Heart right ventricle (tissue), 16 donors: ENCODE measurements around the gene RXFP1. TPM values are rescaled to one million over a fixed set of nuclear protein-coding genes. Genes with fewer than 3 reads are reported as not detected.

Experiments used
- ATAC-seq, 8 donors: fragments of 200-7000 bp; cut with Tn5 transposase; one replicate each; pipeline ENCODE4 v1.9.1; 2020; ENCODE audit warnings: mild to moderate bottlenecking in 8 of 8, moderate library complexity in 8 of 8, moderate number of reproducible peaks in 1 of 8
- DNase-seq, 2 donors: peaks; one replicate each; pipeline ENCODE4 v3.0.0-alpha.2; 2020
- H3K27ac ChIP-seq, 10 donors: fragments of 200-600 bp; sonication (generic) in 2 of 10; one replicate each; pipeline versions ENCODE4 v1.5.0 to v1.8.0; 2020 to 2022; ENCODE audit warnings: mild to moderate bottlenecking in 3 of 10
- H3K27me3 ChIP-seq, 7 donors: fragments of 200-600 bp; one replicate each; pipeline ENCODE4 v1.8.0; 2021 to 2022; ENCODE audit warnings: mild to moderate bottlenecking in 2 of 7
- H3K36me3 ChIP-seq, 9 donors: fragments of 200-600 bp; sonication (generic) in 1 of 9; one replicate each; pipeline versions ENCODE4 v1.5.0 to v1.8.0; 2020 to 2022; ENCODE audit warnings: mild to moderate bottlenecking in 2 of 9
- H3K4me1 ChIP-seq, 9 donors: fragments of 200-600 bp; sonication (generic) in 1 of 9; one replicate each; pipeline versions ENCODE4 v1.5.0 to v1.8.0; 2020 to 2022; ENCODE audit warnings: mild to moderate bottlenecking in 4 of 9
- H3K4me3 ChIP-seq, 10 donors: fragments of 200-600 bp; sonication (generic) in 2 of 10; one replicate each; pipeline versions ENCODE4 v1.5.0 to v1.8.0; 2020 to 2022; ENCODE audit warnings: mild to moderate bottlenecking in 7 of 10, moderate library complexity in 2 of 10
- H3K9me3 ChIP-seq, 11 donors: fragments of 200-600 bp in 10 of 11; sonication (generic) in 2 of 11; one replicate each; pipeline versions ENCODE4 v1.5.0 to v1.8.0; 2013 to 2022; ENCODE audit warnings: mild to moderate bottlenecking in 2 of 11, control low read depth in 1 of 11, moderate library complexity in 1 of 11
- CTCF ChIP-seq, 9 donors: fragments of 200-600 bp; sonication (generic) in 2 of 9; IDR thresholded peaks; one replicate each; pipeline versions ENCODE4 v1.5.0 to v1.8.0; 2021 to 2022; ENCODE audit warnings: antibody characterized with exemption in 9 of 9, mild to moderate bottlenecking in 5 of 9, moderate library complexity in 1 of 9
- WGBS, 2 donors: extraction: QIAGEN DNeasy Blood & Tissue Kit; methylation state at CpG; one replicate each; pipeline ENCODE4 v1.1.7; 2013; ENCODE audit warnings: inconsistent platforms in 1 of 2; 5-methylcytosine and 5-hydroxymethylcytosine counted together
- intact Hi-C, 10 donors: fragments of 100-400 bp; cut with DNase I; formaldehyde crosslinking; loops; one replicate each; pipeline versions ENCODE4 v1.11.1 to v1.14.2; 2022
- polyA plus RNA-seq, 2 donors: library from polyadenylated mRNA; stranded (reverse); fragments of 200-250 nt; gene quantifications; one replicate each; pipeline ENCODE4 v1.2.3, GENCODE V29; 2013
- total RNA-seq, 10 donors: library from RNA; stranded (reverse); fragmentation: NEBNext Ultra II Directional in 3 of 10; extraction: Animal tissue kit (Norgen Biotek cat#: 25700) in 3 of 10; gene quantifications; one replicate each; pipeline versions ENCODE4 v1.2.1 to v1.2.4, GENCODE V29; 2021 to 2023
- donor health status: Arrhythmogenic right ventricular cardiomyopathy.
- donor health status: ischemic (EF 13 %, LVEDD 7.1; RV severe dilation, severe dysfunction).
- donor health status: healthy with polysubstance abuse.
- donor health status: DM: no; HTN: yes; CAD: no.
- donor health status: DM: no; HTN: no; CAD: no.
- donor health status: ischemic (EF 25% LVEDD 6.9; RV normal size, moderate dysfunction).
- donor health status: ischemic (EF 25% LVEDD 5.7; RV mildly dilated, moderate dysfunction).
- donor health status: healthy.
- donor health status: DM: yes; HTN: yes; CAD: no.
- donor health status: Ischemic cardiomyopathy.
- donor health status: ischemic (EF 35%, LVEDD 5.7; RV mildly dilated, moderate dysfunction).
- donor health status: nonischemic (EF 11% LVEDD 7.7; RV severe dilation, severe dysfunction).
- donor health status: DM: yes; HTN: yes; CAD: no.
- donor health status: PGD.
- donor health status: ischemic (EF 29% LVEDD 5.4; RV normal size, mild dysfunction).
- donor health status: nonischemic (EF 23%, LVEDD 6.1; RV moderate dilation, normal function).

The RXFP1 gene
- total and polyA plus RNA-seq, 12 donors: 0.07 to 0.16 TPM; not detected in 10

DNA sequence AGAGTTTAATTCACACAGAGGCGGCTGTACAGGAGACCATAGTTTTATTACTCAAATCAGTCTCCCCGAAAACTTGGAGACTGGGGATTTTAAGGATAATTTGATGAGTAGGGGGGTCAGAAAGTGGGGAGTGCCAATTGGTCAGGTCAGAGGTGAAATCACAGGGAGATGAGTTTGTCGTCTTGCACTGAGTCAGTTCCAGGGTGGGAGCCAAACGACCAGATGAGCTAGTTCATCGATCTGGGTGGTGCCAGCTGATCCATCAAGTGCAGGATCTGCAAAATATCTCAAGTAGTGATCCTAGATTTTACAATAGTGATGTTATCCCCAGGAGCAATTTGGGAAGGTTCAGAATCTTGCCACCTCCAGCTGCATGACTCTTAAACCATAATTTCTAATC is 154.4 kb downstream of the RXFP1 start:
- no peak for ATAC-seq

GRCh38 chr4:158678767-158679166 is 157.1 kb downstream of the RXFP1 start:
- peaks cover 0 to 48% (median 0%) of the 10 kb centered on the region in 9 donors for H3K36me3 ChIP-seq
- peaks cover 0 to 14% (median 6%) of the 10 kb centered on the region in 9 donors for H3K4me1 ChIP-seq
- no peak for DNase-seq
- 95 to 99% methylated on average over 2 of the region's 2 CpGs for WGBS, 2 donors
- no peaks in the 10 kb centered on the region for H3K27me3 ChIP-seq
- no peak for ATAC-seq
- H3K27ac ChIP-seq: no peak overlapping the region
- intact Hi-C loops: no loop called here
- TF ChIP-seq CTCF (IDR thresholded peaks at IDR 0.05): no peak
- H3K9me3 ChIP-seq: no peaks in the 10 kb centered on the region
- H3K4me3 ChIP-seq: no peak overlapping the region

More for the DNA sequence above, 154.4 kb downstream of the RXFP1 start:
- no peaks in the 10 kb centered on the region for H3K27me3 ChIP-seq
- DNase-seq: no peak
- H3K9me3 ChIP-seq: no peaks in the 10 kb centered on the region
- H3K36me3 ChIP-seq: peaks cover 0 to 21% (median 0%) of the 10 kb centered on the region in 9 donors
- intact Hi-C loops: no loop called here
- no peak overlapping the region for H3K27ac ChIP-seq
- H3K4me3 ChIP-seq: no peak overlapping the region
- H3K4me1 ChIP-seq: peaks cover 0 to 18% (median 16%) of the 10 kb centered on the region in 9 donors
- TF ChIP-seq CTCF (IDR thresholded peaks at IDR 0.05): no peak
- 76 to 81% methylated on average over 5 of the region's 5 CpGs for whole genome bisulfite sequencing, 2 donors

DNA sequence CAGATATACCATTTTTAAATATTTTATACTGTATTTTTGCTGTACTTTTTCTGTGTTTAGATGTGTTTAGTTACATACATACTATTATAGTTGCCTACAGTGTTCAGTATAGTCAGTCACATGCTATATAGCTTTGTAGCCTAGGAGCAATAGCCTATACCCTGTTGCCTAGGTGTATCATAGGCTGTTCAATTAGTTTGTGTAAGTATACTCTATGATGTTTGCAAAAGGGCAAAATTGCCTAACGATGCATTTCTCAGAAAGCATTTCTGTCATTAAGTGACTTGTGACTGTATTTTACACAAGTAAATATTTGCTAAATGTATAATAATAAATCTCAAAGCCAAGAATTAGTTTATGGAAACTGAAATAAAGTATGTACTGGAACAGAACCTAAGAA is 159.9 kb downstream of the RXFP1 start:
- intact Hi-C loops: no loop called here
- peaks cover 0 to 77% (median 20%) of the 10 kb centered on the region in 9 donors for H3K36me3 ChIP-seq
- WGBS, 2 donors: 96 to 98% methylated on average over 1 of the region's 1 CpG
- DNase-seq (no peak), ATAC-seq (peak in 1 of 8 donors; percentile 29)
- no peaks in the 10 kb centered on the region for H3K27me3 ChIP-seq
- TF ChIP-seq CTCF (IDR thresholded peaks at IDR 0.05): no peak
- H3K4me3 ChIP-seq: no peak overlapping the region
- H3K27ac ChIP-seq: no peak overlapping the region
- H3K4me1 ChIP-seq: peaks cover 0 to 8% (median 0%) of the 10 kb centered on the region in 9 donors
- no peaks in the 10 kb centered on the region for H3K9me3 ChIP-seq

DNA sequence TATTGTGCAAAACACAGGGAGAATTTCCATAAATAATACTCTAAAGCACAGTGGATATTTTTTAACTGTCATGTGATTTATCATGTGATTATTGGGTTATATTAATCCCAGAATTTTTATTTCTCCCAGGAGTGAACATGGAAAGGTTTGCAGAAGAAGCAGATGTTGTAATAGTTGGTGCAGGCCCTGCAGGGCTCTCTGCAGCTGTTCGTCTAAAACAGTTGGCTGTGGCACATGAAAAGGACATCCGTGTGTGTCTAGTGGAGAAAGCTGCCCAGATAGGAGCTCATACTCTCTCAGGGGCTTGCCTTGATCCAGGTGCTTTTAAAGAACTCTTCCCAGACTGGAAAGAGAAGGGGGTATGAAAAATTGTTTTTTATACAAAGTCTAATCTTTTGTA is 160.4 kb downstream of the RXFP1 start:
- H3K27ac ChIP-seq: no peak overlapping the region
- no peak for DNase-seq

More for the DNA sequence above, 160.4 kb downstream of the RXFP1 start:
- Histone ChIP-seq H3K27me3 (no peaks in the 10 kb centered on the region), H3K4me1 (peaks cover 0 to 8% (median 0%) of the 10 kb centered on the region in 9 donors), H3K9me3 (no peaks in the 10 kb centered on the region), H3K4me3 (no peak overlapping the region), H3K36me3 (peaks cover 0 to 81% (median 20%) of the 10 kb centered on the region in 9 donors)
- TF ChIP-seq CTCF (IDR thresholded peaks at IDR 0.05): no peak
- peak in 2 of 8 donors; percentile 33 to 57 for ATAC-seq
- 36 to 37% methylated on average over 2 of the region's 2 CpGs for WGBS, 2 donors
- intact Hi-C loops: no loop called here
